HG02885 (cell line): Measurements from ENCODE around the gene DENND4C.
"Not testable (repeated sequence)": the region's sequence is repeated elsewhere in the genome, so short reads cannot be mapped to it uniquely, and the experiment has no call there.

Experiments used
- ATAC-seq: cut with Tn5 transposase; IDR thresholded peaks from one replicate; pipeline ENCODE4 v1.9.1; 2021; ENCODE audit warnings: mild to moderate bottlenecking; ENCODE audit not compliant: unreplicated experiment, poor library complexity

DENND4C gene

DNA sequence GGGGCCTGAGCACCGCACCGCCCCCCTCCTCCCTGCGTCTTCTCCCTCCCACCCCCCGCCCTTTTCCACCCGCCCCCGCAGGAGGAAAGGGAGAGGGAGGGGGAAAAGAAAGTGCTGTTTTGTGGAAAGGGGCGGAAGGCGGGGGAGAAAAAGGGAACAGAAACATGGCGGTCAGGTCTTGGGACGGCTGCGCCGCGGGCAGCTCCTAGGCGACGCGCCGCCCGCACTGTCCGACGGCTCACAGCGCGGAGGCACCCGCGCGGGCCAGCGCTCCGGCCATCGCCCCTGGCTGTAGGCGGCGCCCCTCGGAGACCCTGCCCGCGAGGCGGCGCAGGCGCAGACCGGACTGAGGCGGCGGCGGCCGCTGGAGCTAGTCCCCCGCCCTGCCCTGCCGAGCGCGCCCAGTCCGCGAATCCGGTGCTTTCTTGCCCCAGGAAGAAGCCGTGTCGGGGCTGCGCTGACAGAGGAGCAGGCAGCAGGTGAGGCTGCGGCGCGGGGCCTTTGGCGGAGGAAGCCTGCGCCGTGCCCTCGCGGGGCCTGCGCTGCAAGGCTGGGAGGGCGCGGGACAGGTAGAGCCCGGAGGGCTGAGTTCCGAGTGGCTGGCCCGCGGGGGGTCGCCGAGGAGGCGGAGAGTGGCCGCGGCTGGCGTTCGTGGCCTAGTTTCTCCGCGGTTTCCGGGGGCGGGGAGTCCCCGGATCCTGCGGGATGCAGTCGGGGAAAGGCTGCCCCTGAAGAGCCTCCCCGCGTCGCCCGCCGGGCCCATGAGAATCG, at the start of gene DENND4C:
TSS of gene DENND4C (plus strand) at position 339 of the 771 bp plus-strand sequence. CDS start 45,482 bp downstream, outside the sequence.
- peak; percentile 77 for ATAC-seq

DNA sequence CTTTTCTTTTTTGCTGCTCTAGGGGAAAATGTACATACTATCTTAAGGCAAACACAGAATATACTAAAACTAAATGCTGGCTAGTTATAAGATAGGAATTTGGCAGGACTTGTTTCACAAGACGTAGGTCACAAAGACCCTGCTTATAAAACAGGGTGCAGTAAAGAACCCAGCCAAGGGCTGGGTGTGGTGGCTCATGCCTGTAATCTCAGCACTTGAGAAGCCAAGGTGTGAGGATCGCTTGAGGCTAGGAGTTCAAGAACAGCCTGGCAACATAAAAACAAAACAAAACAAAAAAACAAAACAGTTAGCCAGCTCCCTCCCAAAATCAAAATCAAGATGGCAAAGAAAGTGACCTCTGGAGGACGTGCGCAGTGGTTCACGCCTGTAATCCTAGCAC, 49.5 kb upstream of the DENND4C start:
- ATAC-seq: no peak

DNA sequence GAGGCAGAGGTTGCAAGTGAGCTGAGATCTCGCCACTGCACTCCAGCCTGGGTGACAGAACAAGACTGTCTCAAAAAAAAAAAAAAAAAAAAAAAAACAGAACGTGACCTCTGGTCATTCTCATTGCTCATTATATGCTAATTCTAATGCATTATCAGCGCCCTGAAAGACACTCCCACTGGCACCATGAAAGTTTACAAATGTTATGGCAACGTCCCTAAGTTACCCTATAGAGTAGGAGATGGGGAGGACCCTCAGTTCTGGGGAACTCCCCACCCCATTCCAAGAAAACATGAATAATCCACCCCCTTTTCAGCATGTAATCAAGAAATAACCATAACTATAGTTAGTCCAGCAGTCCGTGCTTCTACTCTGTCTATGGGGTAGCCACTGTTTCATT, 48.9 kb upstream of the DENND4C start:
- ATAC-seq: no peak

DNA sequence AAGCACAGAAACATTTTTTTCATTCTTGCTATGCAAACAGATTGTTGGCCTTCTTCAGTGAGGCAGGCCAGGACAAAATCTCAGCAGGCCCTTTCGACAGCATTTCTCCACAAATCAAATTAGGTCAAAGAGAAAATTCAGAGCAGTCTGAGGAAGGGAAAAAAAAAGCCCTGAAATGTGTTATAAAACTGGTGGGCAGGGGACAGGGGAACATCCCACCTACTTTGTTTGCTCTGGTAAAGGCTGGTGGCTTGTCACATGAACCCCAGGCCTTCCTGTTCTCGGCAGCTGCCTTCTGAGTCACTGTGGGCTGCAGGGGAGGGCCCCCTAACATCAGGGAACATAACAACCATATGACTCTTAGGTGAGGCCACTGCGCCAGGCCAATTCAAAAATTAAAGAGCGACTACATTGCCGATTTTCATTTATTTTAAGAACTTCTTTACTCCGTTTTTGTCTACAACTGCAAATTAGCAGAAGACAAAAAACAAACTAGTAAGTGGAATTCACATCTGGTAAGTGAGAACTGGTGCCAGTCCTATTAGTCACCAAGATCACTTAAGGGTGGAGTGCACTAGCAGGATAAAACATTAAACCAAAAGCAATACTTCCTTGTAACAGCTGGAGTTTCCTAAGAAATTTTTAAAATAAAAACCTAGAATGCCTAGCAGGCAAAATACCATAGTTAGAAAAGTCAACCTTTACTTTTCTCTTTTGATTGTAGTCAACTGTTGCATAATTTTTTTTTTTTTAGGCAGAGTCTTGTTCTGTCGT, 46.2 kb upstream of the DENND4C start:
- peak; percentile 100 for ATAC-seq

DNA sequence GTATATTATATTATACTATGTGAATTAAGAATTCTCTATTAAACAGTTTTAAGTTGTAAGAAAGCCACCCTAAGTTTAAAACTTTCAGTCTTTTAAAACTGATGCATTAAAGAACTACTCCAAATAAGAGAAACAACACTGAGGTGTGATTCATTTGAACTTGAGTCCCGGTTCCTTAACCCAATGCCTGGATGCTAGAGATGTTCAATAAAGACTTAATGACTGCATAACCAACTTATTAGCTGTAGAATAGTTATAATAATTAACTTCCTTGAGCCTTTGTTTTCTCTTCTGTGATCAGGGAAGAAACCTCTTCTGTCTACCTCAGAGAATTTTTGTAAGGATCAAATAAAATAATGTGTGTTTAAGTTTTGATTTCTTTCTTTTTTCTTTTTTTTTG, 45.3 kb upstream of the DENND4C start:
- no peak for ATAC-seq

DNA sequence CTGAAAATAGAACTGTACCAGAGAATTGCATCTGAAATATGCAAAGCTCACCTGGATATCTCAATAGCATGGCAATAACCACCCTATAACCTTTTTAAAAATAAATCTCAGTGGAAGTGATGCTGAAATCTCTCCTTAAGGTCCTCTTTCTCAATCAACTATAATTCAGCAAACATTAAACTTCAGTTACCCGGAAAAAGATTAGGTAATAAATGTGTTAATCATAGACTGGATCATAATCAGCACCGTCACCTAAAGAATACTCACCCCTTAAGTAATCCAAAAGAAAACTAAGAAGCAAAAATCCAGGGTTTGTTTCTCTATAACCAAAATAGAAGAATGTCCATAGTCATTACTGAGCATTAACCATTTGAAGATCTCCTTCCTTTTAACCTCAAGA, 44.3 kb upstream of the DENND4C start:
- ATAC-seq: no peak

DNA sequence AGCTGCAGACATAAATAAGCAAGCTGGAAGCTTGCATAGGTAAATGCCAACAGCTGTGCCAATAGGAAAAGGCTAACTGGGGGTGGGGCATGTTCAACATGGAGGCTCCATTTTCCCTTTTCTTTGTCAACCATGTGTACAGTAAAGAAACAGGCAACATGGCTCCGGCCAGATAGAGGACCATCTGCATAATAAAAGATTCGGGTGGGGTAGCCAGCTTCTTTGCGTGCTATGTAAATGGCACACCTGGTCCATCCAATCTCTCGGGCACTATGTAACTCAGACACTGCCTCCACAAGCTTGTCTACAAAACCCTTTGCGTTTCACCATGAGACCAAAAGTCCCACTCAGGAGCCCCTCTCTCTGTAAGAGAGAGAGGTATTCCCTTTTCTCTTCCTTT, 41.7 kb upstream of the DENND4C start:
- ATAC-seq: no peak

DNA sequence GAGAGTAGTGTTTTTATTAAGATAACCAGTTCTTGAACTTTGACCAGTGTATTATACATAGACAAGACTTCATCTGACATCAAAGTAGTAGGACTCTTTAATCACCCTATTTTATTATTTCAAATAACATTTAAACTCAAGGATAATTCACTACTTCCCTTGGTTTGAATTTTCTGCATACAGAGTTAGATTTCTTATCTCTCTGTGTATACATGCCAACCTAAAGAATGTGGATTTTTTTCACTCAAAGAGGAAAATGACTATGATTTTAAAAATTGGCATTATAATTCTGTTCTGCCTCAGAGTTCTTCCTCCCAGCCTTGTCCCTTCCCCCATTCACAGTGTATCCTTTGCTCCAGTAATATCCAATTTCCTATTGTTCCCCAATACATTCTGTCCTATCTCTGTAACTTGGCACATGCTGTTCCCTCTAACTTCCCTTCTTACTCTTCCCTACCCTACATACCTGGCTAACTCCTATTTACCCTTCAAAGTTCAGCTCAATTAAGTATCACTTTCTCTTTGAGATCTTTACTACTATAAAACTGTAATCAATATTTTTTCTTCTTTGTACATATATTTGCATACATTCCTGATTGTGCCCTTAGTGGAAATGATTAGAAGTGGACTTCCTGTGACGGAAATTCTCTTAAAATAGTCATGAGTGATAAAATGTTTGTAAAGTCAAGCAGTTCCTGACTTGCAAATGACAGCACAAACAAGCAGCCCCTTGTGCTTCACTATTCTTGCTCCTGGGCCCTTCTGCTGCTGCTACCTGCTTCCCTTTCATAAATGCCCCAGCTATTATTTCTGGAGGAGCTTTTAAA, 38.1 kb upstream of the DENND4C start:
- ATAC-seq: no peak

DNA sequence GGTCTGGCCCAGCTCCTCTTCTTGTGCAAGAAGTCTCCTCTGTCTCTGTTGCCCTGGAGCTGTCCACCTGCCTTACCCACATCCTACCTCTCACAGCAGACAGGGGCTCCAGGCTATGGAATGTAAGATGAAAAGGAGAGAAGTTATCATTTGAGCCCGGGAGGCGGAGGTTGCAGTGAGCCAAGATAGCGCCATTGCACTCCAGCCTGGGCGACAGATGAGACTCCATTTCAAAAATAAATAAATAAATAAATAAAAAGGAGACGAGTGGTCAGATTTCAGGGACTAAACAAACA, 37.5 kb upstream of the DENND4C start:
- no peak for ATAC-seq

DNA sequence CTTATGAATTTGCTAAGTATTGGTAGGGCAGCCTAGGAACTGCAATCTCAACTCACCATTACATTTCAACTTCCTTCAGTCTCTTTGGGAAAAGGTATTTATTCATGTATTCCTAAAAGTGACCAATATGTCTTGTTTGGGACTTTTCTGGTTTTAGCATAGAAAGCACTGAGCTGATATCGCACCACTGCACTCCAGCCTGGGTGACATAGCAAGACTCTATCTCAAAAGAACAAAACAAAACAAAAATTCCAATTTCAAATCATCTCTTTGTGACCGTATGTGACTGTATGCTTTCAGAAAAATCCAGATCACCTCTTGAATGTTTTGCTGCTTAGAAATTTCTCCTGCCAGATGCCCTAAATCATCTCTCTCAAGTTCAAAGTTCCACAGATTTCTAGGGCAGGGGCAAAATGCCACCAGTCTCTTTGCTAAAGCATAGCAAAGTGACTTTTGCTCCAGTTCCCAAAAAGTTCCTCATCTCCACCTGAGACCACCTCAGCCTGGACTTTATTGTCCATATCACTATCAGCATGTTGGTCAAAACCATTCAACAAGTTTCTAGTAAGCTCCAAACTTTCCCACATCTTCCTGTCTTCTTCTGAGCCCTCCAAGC, 37.0 kb upstream of the DENND4C start:
- ATAC-seq: not testable (repeated sequence)

DNA sequence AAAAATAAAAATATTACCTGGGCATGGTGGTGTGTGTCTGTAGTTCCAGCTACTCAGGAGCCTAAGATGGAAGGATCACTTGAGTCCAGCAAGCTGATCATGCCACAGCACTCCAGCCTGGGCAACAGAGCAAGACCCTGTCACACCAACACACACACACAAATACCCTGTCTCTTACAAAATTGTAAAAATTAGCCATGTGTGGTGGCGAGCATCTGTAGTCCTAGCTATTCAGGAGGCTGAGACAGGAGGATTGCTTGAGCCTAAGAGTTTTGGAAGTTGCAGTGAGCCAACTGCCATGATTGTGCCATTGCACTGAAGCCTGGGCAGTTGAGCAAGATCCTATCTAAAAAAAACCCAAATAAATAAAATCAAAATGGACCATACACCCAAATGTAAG, 32.1 kb upstream of the DENND4C start:
- no peak for ATAC-seq

DNA sequence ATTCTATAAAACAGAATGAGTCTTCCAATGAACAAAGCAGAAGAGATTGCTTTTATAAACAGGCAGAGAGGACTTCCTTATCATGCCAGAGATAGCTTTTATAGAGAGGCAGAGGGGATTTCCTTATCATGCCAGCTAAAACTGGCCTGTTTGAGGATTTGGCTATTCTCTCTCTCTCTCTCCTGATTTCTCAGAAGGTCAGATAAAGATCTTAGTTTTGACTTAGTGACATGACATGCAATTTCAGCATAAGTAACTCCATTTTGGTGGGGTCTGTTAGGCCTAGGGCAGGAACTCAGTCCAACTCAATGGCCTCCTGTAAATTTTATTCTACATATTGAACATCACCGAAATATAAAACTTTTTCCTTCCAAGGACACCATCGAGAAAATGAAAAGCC, 31.5 kb upstream of the DENND4C start:
- ATAC-seq: no peak

DNA sequence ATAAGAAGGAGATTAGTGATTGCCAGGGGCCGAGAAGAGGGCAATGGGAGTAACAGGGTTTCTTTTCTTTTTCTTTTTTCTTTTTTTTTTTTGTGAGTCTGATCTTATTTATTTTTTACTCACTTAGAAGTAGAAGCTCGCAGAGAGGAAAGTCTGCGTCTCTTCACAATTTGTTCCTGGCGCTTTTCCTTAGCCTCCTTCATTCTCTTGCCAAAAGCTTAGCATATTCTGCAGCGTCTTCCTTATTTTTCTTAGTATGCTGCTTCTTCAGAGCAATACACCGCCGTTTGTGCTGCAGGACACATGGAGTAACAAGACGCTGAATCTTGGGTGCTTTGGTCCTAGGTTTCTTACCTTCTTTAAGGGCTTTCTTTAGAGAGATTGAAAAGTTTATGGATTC, 30.3 kb upstream of the DENND4C start:
- no peak for ATAC-seq

DNA sequence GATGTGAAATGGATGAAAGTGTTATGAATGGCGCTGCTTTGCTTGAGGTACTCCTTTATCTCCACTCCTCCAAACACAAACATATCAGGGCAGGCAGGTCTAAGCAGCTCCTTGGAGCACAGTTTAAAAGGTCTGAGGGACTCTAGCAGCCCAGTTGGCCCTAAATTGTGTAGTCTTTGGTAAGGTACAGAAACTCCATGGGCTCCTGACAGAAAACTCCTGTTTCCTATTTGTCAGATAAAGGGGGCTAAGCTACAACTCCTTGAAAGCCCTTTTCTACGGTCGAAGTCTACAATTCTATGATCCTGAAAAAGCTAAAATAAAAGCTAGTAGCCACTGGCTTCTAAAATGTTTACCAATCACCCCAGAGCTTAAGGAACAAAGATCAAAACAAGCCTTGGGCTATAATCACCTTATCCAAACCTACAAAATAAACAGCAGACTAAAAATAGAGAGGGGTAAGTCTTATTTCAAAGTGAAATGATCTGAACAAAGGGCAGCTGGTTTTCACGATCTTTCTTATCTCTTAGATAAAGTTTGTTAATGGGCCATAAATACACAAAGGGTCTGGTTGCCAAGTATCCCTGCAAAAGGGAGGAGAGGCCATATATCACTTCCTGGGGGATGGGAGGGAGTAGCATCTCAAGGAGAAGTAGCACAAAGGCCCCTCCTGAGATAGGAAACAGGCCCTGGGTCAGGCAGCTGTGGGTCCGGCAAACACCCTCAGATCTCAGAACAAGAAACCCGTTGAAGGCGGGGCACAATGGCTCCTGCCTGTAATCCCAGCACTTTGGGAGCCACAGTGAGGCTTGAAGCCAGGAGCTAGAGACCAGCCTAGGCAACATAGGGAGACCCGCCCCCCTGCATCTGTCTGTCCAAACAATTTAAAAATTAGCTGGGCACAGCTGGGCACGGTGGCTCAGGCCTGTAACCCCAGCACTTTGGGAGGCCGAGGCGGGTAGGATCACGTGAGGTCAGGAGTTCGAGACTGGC, 28.3 kb upstream of the DENND4C start:
- ATAC-seq: no peak

DNA sequence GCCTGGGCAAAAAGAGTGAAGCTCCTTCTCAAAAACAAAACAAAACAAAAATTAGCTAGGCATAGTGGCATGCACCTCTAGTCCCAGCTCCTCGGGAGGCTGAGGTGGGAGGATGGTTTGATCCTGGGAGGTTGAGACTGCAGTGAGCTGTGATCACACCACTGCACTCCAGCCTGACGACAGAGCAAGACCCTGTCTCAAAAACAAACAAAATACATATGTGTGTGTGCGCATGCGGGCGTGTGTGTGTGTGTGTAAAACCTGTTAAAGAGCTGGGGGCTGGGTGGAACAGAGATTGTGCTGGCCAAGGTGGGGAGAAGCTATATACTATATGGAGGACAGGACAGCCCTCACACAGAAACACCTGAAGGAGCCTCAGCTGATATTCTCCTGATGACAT, 27.4 kb upstream of the DENND4C start:
- ATAC-seq: no peak

DNA sequence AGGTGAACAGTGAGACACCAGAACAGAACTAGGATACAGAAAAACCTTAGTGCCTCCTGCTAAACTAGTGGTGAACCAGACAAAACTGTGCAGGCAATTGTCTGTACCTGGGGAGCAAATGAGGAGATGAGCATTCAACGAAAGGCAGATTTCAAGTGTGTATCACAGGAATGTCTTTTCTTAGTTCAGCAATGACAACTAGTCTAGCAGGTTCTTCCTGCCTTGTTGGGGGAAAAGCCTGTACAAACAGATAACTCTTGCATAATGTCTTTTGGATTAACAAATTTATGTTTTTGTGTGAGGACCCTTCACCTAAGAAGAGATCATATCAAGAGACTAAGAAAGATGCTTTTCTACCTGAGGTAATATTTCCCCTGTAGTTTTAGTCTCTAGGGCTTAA, 21.8 kb upstream of the DENND4C start:
- ATAC-seq: no peak

DNA sequence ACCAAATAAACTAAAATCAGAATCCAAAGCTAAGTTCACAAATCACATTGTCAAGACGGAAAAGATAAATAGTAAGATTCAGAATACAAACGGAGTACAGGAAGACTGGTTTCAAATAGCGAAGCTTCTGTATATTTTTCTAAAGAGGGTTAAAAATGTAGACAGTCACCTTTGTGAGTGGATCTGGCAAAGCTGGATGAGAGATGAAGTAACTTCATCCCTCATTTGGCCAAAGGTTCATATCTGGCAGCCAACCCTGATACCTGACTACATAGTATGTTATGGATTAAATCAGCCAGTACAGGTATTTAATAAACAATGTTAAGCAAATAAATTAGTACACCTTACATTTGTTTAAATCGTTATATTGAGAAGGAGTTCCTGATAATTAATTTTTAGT, 21.3 kb upstream of the DENND4C start:
- ATAC-seq: no peak

DNA sequence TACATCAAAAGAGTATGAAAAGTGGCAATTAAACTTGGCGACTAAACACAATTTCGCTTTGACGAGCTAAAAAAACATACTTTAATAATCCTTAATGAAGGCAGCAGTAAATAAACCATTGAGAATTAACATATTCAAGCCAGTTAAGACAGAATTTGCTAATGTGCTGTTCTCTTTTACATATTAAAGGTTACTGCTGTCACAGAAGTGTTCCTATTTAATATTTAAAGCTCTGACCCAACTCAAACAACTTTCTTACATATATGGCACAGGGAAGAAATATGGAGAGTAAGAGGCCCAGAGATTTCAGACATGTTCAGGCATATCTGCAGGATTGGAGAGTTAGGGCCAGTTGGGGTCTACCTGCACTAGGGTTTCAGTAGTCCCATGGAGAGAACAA, 16.7 kb upstream of the DENND4C start:
- ATAC-seq: no peak

DNA sequence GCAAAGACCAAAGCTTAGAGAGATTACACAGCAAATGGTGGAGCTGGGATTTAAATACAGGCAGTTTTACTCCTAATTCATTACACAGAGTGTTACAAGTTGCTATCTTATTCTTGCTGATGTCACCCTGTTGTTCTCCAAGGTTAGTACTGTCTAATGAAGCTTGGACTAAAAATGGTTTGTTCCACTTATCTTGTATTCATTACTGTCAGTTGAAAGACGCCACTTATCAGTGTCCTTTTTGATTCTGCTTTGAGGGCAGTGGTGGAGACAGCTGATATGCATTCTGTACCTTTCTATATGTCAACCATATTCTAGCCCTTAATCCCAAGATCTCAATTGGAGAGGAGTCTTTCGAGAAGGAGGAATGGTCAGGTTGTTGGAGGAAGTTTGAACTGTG, 14.0 kb upstream of the DENND4C start:
- ATAC-seq: no peak

DNA sequence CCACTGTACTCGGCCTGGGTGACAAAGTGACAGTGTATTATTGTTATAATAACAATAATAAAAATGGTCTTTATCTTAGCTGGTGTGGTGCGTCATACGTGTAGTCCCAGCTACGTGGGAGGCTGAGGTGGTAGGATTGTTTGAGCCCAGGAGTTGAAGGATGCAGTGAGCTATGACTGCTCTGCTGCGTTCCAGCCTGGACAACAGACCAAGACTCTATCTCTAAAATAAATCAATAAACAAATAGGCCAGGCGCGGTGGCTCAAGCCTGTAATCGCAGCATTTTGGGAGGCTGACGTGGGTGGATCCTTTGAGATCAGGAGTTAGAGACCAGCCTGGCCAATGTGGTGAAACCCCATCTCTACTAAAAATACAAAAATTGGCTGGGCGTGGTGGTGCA, 9.2 kb upstream of the DENND4C start:
- no peak for ATAC-seq
